Measurements from ENCODE around the gene HDAC4. TPM values are rescaled to one million over a fixed set of nuclear protein-coding genes. Genes with fewer than 3 reads are reported as not detected.

HDAC4 gene
- total and polyA plus RNA-seq, 9 of the 15 experiments (the other 6 are each of a cell fraction or from before 2014, with no cell fraction given): 0.11 to 20.2 (median 4.0) TPM

- in situ Hi-C loops (cut with MboI) (no loop called here), intact Hi-C loops (cut with micrococcal nuclease) (no loop called here)
- no peak for FAIRE-seq
- no TSS peak for BruUV-seq (replicated peaks)
- Histone ChIP-seq H4K20me1 (replicated peaks; ENCODE audit: control insufficient read depth, insufficient read depth, low read length) (no peaks in the 10 kb centered on the region), H3K9me1 (ENCODE audit: control insufficient read depth, insufficient read depth, low read length) (peaks cover 3% of the 10 kb centered on the region), H3K79me2 (ENCODE audit: control insufficient read depth, insufficient read depth, low read length) (peaks cover 71% of the 10 kb centered on the region), H3K9me3 (replicated peaks; ENCODE audit: control insufficient read depth, insufficient read depth, low read depth, low read length) (no peaks in the 10 kb centered on the region), H3K9ac (ENCODE audit: insufficient read depth in 1 of 2, low read depth in 2 of 2, low read length in 2 of 2) (peak overlapping the region; percentile 49 to 84; a peak in 3 of 4 replicates), H3K27ac (ENCODE audit: extremely low read depth, low read depth, low read length) (peak overlapping the region; percentile 97; the same call in 2 of the 3 replicates), H3K27me3 (ENCODE audit: control insufficient read depth in 2 of 2, insufficient read depth in 2 of 2, low read length in 2 of 2) (no peaks in the 10 kb centered on the region; a peak in 1 of 5 replicates), H2AFZ (ENCODE audit: low read depth, low read length) (no peak overlapping the region), H3K4me1 (replicated peaks in 1 of 2; ENCODE audit: control insufficient read depth in 2 of 2, insufficient read depth in 2 of 2, low read length in 2 of 2) (peaks cover 62 to 66% of the 10 kb centered on the region in 2 experiments), H3K4me2 (ENCODE audit: insufficient read depth, low read length) (peak overlapping the region; percentile 87; the same call in 1 of the 2 replicates), H3K36me3 (ENCODE audit: control insufficient read depth, insufficient read depth, low read length) (no peaks in the 10 kb centered on the region), H3K4me3 (no peak overlapping the region)
- WGBS (ENCODE audit: insufficient coverage, low coverage, missing lambda C conversion rate): 86% methylated on average over 5 of the region's 27 CpGs
- POLR2A ChIA-PET: interaction anchor here (0.8 to 1.1 kb wide), 2 partner anchors 17 to 139 kb away, joined by 3 read pairs; no protein-coding TSS in a partner anchor
- CTCF ChIA-PET (ENCODE audit: low intra/inter-chr PET ratio): no interaction called here
- no peak for ATAC-seq
- DNase-seq (ENCODE audit: extremely low read depth in 1 of 4, low spot score in 3 of 4): no peak
- TF ChIP-seq HMG20B (CRISPR knock-in tag; IDR thresholded peaks at IDR 0.05) (no peak), TCF7 (IDR thresholded peaks at IDR 0.05; ENCODE audit: borderline replicate concordance) (no peak), ZNF707 (CRISPR knock-in tag; conservative IDR thresholded peaks at IDR 0.05) (no peak), ZNF592 (IDR thresholded peaks at IDR 0.05) (no peak), STAG1 (CRISPR knock-in tag; IDR thresholded peaks at IDR 0.05; ENCODE audit: borderline replicate concordance) (no peak), HDAC2 (IDR thresholded peaks at IDR 0.05) (no peak), IRF2 (CRISPR knock-in tag; IDR thresholded peaks at IDR 0.05) (no peak)
Measured at GRCh38 chr2:239277401-239278085, 123.3 kb downstream of the HDAC4 start.
